WTC11 (cell line): Measurements from ENCODE around the gene DNAH14.

Experiments
- CREB1 ChIP-seq: sonication (generic); formaldehyde crosslinking; IDR thresholded peaks from 2 replicates; pipeline ENCODE4 v1.8.0; 2023; ENCODE audit warnings: mild to moderate bottlenecking, missing genetic modification reagents
- CTCF ChIP-seq: fragments of 200-600 bp; IDR thresholded peaks from 2 replicates; pipeline ENCODE4 v1.8.0; 2022; ENCODE audit warnings: antibody characterized with exemption
- ESRRA ChIP-seq: sonication (generic); formaldehyde crosslinking; IDR thresholded peaks from 2 replicates; pipeline ENCODE4 v1.8.1; 2022; ENCODE audit warnings: mild to moderate bottlenecking, missing genetic modification reagents, borderline replicate concordance
- ETV6 ChIP-seq: sonication (generic); formaldehyde crosslinking; IDR thresholded peaks from 2 replicates; pipeline ENCODE4 v1.8.1; 2022; ENCODE audit warnings: mild to moderate bottlenecking, missing genetic modification reagents
- FOXK1 ChIP-seq: sonication (generic); formaldehyde crosslinking; IDR thresholded peaks from 2 replicates; pipeline ENCODE4 v1.8.0; 2022; ENCODE audit warnings: mild to moderate bottlenecking, moderate library complexity, missing genetic modification reagents
- IRF1 ChIP-seq: sonication (generic); formaldehyde crosslinking; IDR thresholded peaks from 2 replicates; pipeline ENCODE4 v1.8.0; 2023; ENCODE audit warnings: missing genetic modification reagents
- JUN ChIP-seq: sonication (generic); formaldehyde crosslinking; IDR thresholded peaks from 2 replicates; pipeline ENCODE4 v1.8.0; 2023; ENCODE audit warnings: mild to moderate bottlenecking, missing genetic modification reagents
- NFYB ChIP-seq: sonication (generic); formaldehyde crosslinking; conservative IDR thresholded peaks from 2 replicates; pipeline ENCODE4 v1.8.0; 2022; ENCODE audit warnings: low read depth, missing genetic modification reagents
- NR1H2 ChIP-seq: sonication (generic); formaldehyde crosslinking; IDR thresholded peaks from 2 replicates; pipeline ENCODE4 v1.9.0; 2021; ENCODE audit warnings: mild to moderate bottlenecking, moderate library complexity, missing genetic modification reagents
- RELA ChIP-seq: sonication (generic); formaldehyde crosslinking; IDR thresholded peaks from 2 replicates; pipeline ENCODE4 v1.8.1; 2022; ENCODE audit warnings: missing genetic modification reagents, mild to moderate bottlenecking, borderline replicate concordance
- TF ChIP-seq, protein P1 (sequence below): sonication (generic); formaldehyde crosslinking; IDR thresholded peaks from 2 replicates; pipeline ENCODE4 v1.8.0; 2022; ENCODE audit warnings: mild to moderate bottlenecking, missing genetic modification reagents
- TF ChIP-seq, protein P2 (sequence below): sonication (generic); formaldehyde crosslinking; IDR thresholded peaks from 2 replicates; pipeline ENCODE4 v1.8.1; 2022; ENCODE audit warnings: missing genetic modification reagents, borderline replicate concordance
- TF ChIP-seq, protein P3 (sequence below): sonication (generic); formaldehyde crosslinking; IDR thresholded peaks from 2 replicates; pipeline ENCODE4 v1.8.1; 2023; ENCODE audit warnings: mild to moderate bottlenecking, missing genetic modification reagents, moderate library complexity
- TF ChIP-seq, protein P4 (sequence below): fragments of 250-450 bp; sonication (Bioruptor Pico); IDR thresholded peaks from 2 replicates; pipeline ENCODE4 v1.8.0; 2021; ENCODE audit warnings: mild to moderate bottlenecking

DNA sequence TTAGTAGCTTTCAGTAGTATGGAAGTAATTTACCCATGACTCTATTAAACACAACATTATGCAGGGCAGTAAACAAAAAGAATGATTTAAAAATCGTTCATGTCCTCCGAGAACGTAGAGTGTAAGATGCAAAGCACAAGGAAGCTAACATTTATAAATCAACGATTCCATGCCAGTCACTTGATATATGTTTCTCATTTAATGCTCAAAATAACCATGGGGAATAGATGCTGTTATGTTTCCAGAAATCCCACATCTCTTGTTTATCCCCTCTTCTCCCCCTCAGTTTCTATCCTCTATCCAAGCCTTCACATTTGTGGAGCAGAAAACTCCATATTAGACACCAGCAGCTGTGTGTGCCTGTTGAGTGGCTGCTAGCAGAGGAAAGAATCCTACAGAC, 445.5 kb downstream of the DNAH14 start:
- TF ChIP-seq, protein P1, sequence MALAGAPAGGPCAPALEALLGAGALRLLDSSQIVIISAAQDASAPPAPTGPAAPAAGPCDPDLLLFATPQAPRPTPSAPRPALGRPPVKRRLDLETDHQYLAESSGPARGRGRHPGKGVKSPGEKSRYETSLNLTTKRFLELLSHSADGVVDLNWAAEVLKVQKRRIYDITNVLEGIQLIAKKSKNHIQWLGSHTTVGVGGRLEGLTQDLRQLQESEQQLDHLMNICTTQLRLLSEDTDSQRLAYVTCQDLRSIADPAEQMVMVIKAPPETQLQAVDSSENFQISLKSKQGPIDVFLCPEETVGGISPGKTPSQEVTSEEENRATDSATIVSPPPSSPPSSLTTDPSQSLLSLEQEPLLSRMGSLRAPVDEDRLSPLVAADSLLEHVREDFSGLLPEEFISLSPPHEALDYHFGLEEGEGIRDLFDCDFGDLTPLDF (CRISPR knock-in tag), result no peak
- no peak for TF ChIP-seq CTCF
- TF ChIP-seq IRF1 (CRISPR knock-in tag), result no peak
- no peak for TF ChIP-seq JUN (CRISPR knock-in tag)
- no peak for TF ChIP-seq NFYB (CRISPR knock-in tag)
- TF ChIP-seq, protein P2, sequence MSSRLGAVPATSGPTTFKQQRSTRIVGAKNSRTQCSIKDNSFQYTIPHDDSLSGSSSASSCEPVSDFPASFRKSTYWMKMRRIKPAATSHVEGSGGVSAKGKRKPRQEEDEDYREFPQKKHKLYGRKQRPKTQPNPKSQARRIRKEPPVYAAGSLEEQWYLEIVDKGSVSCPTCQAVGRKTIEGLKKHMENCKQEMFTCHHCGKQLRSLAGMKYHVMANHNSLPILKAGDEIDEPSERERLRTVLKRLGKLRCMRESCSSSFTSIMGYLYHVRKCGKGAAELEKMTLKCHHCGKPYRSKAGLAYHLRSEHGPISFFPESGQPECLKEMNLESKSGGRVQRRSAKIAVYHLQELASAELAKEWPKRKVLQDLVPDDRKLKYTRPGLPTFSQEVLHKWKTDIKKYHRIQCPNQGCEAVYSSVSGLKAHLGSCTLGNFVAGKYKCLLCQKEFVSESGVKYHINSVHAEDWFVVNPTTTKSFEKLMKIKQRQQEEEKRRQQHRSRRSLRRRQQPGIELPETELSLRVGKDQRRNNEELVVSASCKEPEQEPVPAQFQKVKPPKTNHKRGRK (CRISPR knock-in tag), result no peak
- TF ChIP-seq CREB1 (CRISPR knock-in tag), result no peak
- no peak for TF ChIP-seq ESRRA
- no peak for TF ChIP-seq NR1H2 (CRISPR knock-in tag)
- TF ChIP-seq ETV6 (CRISPR knock-in tag), result no peak
- TF ChIP-seq, protein P3, sequence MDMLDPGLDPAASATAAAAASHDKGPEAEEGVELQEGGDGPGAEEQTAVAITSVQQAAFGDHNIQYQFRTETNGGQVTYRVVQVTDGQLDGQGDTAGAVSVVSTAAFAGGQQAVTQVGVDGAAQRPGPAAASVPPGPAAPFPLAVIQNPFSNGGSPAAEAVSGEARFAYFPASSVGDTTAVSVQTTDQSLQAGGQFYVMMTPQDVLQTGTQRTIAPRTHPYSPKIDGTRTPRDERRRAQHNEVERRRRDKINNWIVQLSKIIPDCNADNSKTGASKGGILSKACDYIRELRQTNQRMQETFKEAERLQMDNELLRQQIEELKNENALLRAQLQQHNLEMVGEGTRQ (CRISPR knock-in tag), result no peak
- TF ChIP-seq FOXK1 (CRISPR knock-in tag), result no peak
- TF ChIP-seq, protein P4, sequence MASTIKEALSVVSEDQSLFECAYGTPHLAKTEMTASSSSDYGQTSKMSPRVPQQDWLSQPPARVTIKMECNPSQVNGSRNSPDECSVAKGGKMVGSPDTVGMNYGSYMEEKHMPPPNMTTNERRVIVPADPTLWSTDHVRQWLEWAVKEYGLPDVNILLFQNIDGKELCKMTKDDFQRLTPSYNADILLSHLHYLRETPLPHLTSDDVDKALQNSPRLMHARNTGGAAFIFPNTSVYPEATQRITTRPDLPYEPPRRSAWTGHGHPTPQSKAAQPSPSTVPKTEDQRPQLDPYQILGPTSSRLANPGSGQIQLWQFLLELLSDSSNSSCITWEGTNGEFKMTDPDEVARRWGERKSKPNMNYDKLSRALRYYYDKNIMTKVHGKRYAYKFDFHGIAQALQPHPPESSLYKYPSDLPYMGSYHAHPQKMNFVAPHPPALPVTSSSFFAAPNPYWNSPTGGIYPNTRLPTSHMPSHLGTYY (CRISPR knock-in tag), result no peak
- no peak for TF ChIP-seq RELA
